ENCODE results near the gene MLLT11.

DNA sequence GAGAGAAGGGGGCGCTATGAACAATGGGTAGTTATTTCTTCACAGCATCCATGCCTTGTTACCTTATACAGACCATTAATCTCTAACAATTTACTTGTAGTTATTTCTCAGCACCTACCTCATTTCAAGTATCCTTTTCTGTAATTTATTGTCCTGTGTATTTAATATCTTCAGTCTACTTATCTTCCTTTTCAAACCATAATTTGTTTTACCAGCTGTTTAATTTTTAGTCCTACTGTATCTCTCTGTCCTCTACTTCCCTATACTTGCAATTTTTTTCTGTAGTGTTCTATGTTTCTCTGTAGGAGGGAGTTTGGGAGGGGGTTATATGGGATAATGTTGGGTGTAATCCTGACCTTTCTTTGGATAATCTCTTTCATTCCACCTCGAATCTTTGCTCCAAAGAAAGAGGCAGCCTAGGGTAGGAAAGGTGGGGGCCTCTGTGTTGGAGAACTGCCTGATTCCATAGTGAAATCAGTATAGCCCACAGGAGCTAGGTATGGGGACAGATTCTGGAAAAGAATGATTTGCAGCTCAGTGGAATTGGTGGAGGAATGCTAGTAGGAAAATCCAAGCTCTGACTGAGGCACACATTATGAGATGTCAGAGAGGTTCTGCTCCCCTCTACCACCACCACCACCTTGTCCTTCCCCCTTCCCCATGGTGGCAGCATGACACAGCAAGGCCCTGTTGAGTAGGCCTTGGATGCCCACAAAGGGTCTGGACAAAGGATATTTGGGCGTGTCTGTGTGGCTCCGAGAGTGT lies 642 bp downstream of the MLLT11 start:
- TF ChIP-seq POLR2A (IDR thresholded peaks at IDR 0.05; ENCODE audit: low read length) (no peak), GATA1 (IDR thresholded peaks at IDR 0.05; ENCODE audit: low read depth, low read length) (no peak)
